ENCODE measurements around the gene RSF1.

DNA sequence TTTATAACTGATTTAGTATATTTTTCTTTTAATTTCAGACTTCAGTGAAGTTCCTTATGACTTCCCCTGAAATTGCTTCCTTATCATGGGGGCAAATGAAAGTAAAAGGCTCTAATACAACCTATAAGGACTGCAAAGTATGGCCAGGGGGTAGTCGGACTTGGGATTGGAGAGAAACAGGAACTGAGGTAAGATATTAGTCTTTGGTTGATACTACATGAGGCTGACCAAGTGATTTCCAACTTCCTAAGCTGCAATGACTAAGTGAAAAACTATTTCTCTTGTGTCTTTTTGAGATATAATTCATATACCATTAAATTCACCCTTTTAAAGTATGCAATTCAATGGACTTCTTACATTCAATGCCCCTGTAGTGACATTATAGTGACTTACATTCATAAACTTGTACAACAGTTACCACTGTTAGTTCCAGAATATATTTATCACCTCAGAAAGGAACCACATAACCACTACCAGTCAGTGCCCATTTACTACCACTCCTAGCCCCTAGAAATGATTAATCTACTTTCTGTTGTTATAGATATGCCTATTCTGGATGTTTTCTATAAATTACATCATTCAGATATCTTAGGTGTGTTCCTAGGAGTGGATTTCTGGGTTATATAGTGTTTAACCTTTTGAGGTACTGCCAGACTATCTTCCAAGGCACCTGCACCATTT is 22.1 kb upstream of the RSF1 start:
- no peak for TF ChIP-seq CTCF (conservative IDR thresholded peaks at IDR 0.05)
- TF ChIP-seq ZFX (IDR thresholded peaks at IDR 0.05) = no peak

Data from C4-2B (cell line).